ENCODE measurements around the gene CELSR1.

DNA sequence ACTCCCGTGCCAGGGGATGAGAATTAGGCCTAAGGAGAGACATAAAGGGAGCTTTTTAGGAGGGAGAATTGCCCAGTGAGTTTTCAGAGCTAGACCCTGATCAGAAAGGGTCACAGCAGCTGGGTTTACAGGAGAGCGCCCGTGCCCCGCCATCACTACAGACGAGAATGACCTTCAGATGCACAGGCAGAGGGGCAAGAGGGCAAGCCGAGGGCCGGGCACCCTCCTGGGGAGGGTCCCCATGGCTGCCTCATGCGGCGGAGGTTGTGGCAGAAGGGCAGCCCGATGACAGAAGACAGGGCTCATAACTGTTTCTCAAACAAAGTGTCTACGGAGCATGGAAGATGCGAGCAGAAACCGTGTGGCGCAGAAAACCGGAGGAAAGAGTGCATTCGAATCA lies 129.7 kb downstream of the CELSR1 start:
- TF ChIP-seq, protein P1, sequence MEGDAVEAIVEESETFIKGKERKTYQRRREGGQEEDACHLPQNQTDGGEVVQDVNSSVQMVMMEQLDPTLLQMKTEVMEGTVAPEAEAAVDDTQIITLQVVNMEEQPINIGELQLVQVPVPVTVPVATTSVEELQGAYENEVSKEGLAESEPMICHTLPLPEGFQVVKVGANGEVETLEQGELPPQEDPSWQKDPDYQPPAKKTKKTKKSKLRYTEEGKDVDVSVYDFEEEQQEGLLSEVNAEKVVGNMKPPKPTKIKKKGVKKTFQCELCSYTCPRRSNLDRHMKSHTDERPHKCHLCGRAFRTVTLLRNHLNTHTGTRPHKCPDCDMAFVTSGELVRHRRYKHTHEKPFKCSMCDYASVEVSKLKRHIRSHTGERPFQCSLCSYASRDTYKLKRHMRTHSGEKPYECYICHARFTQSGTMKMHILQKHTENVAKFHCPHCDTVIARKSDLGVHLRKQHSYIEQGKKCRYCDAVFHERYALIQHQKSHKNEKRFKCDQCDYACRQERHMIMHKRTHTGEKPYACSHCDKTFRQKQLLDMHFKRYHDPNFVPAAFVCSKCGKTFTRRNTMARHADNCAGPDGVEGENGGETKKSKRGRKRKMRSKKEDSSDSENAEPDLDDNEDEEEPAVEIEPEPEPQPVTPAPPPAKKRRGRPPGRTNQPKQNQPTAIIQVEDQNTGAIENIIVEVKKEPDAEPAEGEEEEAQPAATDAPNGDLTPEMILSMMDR (IDR thresholded peaks at IDR 0.05) = no peak
- no peak for TF ChIP-seq POLR2A (IDR thresholded peaks at IDR 0.05)

Measured in adrenal gland (tissue), 5 donors.